Activated naive CD8-positive, alpha-beta T cell treated with anti-CD3 and anti-CD28 coated beads, Interleukin-2, amount 50 U/mL, for 16 hours (primary cell): ENCODE data around the gene PUS7.
"Not testable (repeated sequence)": the region's sequence is repeated elsewhere in the genome, so short reads cannot be mapped to it uniquely, and the experiment has no call there.

Experiments used
- DNase-seq: peaks from one replicate; pipeline ENCODE4 v3.0.0-alpha.2; 2020; ENCODE audit warnings: low read depth, low spot score

PUS7 gene

DNA sequence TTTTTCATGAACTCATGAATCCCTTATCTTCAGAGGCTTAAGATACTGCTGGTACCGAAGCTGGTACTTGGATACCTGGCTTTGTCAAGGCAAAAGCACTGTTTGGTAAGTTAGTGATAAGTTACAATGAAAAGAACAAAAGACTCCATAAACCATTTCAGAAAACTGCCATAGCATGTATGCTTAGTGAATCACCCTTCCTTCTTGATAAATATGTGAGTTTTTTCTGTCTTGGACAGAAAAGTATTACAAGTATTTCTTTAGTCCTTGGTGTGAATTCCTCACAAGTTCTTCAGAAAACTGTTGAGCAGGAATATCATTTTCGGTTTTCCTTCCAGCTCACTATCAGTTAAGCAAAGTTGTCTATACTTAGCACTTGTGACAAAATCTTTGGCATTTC lies 25.6 kb downstream of the PUS7 start:
- DNase-seq: no peak

DNA sequence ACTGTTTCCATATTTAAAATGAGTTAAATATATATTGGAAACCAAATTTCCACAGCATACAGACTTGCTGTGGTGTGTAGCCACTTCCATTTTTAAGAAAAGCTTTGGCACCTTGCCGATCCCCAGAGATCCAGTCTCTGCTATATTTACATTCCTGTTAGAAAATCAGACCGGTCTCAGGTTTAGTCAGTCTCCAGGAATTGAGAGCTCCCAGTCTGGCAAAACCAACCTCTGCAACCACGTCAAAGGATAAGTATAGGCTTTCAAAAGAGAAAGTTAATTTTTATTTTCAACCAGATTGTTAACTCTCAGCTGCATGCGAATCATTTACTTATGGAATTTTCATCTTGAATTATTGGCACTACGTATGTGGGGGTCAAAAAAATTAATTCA lies 28.2 kb downstream of the PUS7 start:
- no peak for DNase-seq

DNA sequence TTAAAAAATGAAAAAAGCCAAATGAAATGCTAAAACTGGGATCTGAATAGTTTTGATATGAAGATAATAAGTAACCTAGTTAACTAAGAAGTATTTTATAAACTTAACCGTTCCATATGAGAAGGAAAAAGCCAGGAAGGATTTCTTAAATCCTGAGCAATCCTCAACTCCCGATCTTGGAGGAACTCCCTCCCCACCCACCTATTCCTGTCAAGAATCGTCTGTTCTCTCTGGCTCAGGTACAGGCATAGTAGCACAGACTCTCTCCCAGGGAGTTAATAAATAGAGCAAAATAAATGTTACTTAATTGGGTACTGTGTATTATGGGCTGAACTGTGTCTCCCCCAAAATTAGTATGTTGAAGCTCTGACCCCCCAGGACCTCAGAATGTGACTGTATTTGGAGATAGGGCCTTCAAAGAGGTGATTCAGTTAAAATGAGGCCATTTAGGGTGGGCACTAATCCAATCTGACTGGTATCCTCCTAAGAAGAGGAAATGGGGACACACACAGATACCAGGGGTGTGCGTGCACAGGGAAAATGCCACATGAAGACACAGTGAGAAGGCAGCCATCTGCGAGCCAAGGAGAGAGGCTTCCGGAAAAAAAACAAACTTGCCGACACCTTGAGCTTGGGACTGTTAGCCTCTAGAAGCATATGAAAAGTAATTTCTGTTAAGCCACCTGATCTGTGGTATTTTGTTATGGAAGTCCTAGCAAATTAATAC lies 28.7 kb downstream of the PUS7 start:
- DNase-seq: no peak

DNA sequence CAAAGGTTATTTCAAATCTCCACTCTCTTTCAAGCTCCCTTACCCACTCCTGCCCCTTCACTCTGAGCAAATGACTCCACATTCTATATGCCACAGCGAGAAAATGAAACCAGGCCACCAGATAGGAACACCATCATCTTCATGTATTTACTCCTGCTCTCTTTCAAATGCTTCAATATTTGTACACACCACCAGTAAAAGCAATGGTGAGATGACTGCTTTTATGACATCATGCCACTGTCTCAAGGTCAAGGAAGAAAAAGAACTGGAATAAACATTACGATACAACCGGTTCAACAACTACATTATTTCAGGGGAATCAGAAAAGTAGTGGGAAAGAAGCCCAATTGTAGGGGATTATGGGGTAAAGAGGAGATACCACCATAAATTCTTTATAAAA lies 32.7 kb downstream of the PUS7 start:
- DNase-seq: no peak

DNA sequence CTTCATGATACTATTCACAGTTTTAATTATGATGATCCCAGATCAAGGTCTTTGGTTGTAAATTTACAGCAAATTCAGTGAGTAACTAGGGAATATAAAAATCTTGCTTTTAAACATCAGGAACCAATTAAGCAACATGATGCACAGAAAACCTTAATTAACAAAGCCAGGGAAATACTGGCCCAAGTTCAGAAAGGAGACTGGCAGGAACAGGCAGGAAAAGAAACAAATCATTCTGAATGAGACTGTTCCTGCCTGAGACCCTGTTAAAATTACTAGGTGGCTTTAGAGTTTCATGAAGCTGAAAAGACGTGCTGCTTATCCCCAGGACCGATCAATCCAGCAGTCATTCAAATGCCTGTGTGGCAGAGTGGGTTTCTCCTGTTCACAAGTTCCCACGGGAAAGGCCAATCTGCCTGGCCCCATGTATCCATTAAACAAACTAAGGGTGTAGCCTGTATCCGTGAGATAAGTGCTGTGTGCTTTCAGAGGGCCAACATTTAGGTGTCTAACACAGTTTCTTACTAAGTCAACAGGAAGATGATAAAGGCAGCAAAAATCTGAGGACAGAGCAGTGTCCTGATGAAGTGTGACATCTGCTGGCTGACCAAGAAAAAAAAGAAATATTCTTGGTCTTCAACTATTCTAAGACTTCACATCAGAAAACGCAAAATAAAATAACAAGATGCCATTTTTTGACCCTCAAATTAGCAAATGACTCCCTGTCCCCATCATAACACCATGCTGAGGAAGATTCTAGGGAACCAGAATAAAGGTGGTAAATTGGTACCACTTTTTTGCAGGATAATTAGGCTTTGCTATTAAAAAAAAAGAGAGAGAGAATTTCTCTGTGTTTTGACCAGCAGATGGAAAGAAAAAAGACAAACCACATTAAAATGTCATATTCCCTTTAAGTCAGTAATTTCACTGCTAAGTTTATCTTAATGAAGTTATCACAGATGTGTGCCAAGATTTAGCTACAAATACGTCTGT lies 34.2 kb downstream of the PUS7 start:
- DNase-seq: no peak

DNA sequence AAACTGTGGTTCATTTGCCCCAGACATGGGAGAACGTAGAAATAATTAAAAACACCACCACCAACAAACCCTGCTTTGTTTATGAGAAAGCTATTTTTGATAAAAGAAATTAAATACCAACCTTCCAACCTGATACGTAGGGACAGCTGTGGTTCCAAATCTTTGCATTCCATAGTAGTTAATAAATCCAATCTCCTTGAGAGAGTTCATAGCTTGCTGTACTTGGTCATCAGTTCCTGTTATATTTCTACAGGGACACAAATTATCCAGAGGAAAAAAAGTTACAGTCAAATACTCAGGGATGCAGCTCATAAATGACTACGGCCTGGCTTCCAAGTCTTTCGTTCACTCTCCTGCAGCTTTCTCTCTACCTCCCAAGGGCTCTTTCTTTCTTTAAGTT lies 41.1 kb downstream of the PUS7 start:
- no peak for DNase-seq

DNA sequence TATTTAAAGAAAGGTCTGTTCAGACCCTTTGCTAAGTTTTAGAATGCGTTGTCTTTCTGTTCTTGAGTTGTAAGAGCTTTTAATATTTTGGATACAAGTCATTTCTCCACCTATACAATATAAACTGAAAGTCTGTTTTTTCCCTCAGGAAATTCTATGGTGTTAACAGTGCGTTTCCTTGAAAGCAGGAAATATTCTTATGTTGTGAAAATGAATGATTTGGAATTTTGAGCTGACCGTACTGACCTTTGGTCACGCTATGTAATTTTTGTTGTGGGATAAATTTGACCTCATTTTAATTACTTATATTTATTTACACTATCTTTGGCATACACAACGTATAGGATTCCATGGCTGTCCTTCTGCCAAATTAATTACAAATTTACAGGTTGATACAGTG lies 43.5 kb downstream of the PUS7 start:
- no peak for DNase-seq

DNA sequence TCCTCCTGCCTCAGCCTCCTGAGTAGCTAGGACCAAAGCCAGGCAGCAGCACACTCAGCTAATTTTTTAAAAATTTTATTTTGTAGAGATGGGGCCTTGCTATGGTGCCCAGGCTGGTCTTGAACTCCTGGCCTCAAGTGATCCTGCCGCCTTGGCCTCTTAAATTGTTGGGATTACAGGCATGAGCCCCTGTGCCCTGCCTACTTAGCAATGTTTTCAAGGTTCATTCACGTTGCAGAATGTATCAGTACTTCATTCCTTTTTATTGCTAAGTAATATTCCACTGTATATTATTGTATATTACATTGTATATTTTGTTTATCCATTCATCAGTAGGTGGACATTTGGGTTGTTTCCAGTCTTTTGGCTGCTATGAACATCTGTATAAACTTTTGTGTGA lies 44.2 kb downstream of the PUS7 start:
- DNase-seq: no peak

DNA sequence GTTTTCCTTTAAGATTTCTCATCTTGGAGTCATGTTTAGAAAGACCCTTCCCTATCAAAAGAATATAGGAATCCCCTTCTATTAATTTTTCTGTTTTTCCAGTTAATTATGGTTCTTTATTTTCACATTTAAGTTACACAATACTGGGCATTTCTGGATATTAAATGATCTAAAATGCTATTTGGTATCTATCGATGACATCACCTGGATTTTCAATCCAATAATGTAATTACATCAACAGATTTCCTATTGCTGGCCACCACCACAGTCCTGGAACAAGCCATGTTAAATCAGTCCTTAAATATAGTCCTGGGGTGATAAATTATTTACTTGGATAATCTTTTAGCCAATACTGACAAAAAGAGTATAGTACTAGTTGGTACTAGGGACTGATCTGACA lies 48.0 kb downstream of the PUS7 start:
- no peak for DNase-seq

DNA sequence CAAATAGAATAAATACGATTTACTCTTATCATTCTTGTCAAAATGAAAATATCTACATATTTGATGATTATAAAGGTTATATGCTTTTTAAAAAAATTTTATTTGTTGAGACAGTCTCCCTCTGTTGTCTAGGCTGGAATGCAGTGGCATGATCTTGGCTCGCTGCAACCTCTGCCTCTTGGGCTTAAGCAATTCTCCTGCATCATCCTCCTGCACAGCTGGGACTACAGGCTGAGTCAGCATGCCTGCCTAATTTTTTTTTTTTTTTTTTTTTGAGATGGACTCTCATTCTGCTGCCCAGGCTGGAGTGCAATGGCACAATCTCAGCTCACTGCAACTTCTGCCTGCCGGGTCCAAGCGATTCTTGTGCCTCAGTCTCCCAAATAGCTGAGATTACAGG lies 48.9 kb downstream of the PUS7 start:
- DNase-seq: no peak

DNA sequence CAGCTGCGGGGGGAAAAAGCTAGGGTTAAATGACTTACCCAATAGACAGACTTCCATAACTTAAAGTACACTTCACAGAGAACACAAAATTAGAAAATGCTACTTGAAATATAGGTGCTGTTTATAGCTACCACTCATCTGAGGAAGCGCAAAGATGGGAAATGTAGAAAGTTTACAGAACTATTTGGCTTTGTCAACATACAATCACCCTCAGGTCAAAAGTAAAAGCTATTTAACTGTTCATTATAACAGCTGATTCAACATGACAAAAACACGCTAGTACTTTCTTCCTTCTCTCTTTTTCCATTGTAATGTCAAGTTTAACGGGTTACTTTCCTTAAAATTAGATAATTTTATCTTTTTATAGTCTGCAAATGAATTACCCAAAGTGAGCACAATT lies 51.2 kb downstream of the PUS7 start:
- DNase-seq: no peak

DNA sequence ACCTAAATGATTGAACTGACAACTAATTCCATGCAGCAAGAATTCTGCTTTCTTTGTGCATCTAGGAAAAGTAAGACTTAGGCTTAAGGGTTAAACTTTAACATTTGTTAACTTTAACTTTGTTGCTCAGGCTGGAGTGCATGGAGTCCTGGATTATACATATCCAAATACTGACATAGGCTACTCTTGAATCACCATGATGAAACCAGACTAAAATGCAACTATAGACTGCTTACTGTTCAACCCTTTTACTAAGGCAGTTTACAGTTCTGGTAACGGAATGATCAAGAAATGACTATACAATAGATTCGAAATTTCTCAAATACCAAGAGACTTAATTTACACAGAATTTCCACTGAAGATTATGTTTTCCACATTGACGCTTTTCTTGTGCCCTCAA lies 52.0 kb downstream of the PUS7 start:
- no peak for DNase-seq

DNA sequence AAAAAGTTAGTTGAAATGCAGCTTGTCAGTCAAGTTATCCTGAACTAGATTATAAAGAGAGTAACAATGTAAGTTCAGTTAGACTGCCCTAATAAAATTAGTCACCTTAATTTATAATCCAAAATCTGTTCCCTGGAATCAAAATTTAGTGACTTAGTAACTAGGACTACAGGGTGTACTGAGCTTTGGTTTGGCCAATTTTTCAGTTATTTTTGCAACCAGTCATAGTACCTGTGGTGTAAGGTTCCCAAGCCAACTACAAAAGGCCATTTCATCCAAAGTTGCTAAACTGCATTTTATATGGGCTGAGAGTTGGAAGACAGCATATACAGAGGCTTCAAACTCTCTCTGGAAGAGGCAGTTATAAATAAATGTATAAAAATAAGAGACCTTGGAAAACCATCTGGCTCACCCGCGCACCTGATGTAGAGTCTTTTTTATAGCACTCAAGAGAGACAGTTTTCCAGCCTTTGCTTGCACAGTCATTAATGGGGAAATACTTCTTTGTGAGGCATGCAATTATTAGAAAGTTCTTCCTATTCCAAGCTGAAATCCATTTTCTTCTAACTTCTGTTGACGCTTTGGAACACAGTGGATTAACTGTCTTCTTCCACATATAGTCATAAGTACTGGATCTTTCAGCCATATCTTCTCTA lies 59.2 kb downstream of the PUS7 start:
- DNase-seq: no peak

DNA sequence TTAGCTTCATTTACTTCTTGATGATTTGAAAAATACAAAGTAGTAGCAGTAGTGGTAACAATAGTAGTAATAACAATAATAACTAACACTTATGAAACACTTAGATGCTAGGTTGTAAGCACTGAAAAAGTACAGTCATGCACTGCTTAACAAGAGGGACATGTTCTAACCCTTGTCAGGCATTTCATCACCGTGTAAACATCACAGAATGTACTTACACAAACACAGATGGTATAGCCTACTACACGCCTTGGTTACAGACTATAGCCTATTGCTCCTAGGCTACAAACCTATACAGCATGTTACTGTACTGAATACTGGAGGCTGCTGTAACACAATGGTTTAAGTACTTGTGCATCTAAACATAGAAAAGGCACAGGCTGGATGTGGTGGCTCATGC lies 60.6 kb downstream of the PUS7 start:
- no peak for DNase-seq

DNA sequence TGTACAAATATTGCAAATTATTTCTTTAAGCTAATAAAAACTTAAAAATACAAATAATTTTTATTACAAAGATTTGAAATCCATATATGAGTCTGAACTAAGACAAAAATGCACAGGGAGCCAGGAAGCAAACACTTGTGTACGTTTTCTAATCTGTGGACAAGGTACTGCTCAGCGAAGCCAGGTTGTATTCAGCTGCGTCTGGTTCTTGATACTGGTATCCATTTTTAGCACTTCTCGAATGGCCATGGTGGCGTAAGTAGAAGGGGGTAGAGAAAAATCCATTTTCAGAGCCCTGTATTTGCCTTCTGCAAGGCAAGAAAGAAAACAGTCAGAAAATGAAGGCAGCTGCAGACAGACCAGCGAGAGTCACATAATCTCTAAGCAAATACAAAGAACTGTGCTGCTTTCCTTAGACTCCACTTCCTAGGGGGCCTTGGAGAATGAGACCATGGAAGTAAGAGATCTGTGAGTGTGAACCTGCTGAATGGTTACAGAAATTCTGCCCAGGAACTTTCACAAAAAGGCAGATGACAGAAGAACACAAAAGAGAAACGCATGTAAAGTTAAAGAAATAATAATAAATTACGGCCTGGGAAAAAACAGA lies 64.3 kb downstream of the PUS7 start:
- no peak for DNase-seq

DNA sequence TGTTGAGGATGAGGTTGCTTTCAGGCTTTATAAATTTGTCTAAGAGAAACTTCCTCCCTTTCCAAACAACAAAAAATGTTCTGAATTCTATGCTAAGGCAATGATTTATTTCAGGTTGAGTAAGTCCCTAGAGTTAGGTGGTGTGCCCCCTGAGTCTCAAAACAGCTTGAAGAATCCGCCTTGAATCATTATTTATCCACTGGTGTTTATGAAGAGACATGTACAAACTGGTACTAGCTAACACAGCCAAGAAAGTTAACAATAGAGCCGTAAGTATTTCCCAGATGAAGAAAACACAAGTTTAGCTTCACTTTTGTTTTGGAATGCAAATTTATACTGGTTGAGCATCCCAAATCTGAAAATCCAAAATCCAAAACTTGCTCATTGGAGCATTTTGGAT lies 67.2 kb downstream of the PUS7 start:
- DNase-seq: no peak

DNA sequence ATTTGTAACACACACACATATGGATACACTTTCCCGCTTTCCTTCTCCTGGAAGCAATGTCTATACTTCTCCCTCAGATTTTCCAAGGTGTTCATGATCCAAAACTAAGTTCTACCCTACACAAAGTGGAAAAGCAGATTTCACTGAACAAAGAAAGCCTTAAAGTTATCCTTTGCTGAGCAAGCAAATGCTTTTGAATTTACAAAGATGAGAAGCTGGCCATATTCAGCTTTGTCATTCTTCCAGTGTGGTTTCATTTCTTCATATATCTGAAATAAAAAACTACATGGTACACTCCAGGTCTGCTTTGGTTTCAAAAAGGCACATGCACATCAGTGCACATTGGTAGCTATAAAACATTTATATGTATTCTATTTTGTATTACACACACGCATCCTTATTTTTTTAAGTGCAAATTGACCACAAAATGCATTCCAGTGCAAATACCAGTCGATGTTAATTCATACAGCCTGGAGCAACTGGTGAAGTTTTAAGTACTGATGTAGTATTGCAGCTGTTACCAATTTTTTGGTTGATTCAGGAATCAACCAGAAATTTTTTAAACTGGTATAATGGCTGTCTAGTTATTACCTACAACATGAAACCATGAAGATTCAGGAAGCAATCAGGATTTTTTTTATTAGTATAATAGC lies 67.8 kb downstream of the PUS7 start:
- DNase-seq: no peak

DNA sequence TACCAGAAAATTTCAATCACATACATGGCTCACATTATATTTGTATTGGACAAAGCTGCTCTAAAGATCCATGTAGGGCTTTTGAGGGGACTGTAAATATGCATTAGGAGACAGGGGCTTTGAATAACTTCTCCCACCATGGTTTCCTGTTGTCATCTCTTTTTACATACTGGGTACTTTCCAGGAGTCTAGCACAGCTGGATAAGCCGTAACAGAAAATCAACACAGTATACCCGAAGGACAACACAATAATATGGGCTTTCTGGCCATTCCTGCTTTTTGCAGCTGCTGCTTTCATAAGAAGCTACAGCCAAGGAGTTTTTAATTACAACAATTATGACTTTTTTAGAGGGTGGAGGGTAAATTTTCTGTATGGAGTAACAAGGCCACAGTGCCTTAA lies 70.0 kb downstream of the PUS7 start:
- no peak for DNase-seq

DNA sequence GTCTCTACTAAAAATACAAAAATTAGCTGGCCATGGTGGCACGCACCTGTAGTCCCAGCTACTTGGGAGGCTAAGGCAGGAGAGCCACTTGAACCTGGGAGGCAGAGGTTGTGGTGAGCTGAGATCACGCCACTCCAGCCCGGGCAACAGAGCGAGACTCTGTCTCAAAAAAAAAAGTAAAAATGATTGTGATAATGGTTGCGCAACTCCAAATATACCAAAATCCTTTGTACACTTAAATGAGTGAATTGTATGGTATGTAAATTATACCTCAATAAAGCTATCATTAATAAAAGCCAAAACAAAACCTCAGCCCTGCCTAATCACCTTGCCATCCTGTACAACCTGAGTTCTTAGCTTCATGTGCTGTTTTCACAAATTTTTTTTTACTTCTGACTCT lies 71.2 kb downstream of the PUS7 start:
- not testable (repeated sequence) for DNase-seq

DNA sequence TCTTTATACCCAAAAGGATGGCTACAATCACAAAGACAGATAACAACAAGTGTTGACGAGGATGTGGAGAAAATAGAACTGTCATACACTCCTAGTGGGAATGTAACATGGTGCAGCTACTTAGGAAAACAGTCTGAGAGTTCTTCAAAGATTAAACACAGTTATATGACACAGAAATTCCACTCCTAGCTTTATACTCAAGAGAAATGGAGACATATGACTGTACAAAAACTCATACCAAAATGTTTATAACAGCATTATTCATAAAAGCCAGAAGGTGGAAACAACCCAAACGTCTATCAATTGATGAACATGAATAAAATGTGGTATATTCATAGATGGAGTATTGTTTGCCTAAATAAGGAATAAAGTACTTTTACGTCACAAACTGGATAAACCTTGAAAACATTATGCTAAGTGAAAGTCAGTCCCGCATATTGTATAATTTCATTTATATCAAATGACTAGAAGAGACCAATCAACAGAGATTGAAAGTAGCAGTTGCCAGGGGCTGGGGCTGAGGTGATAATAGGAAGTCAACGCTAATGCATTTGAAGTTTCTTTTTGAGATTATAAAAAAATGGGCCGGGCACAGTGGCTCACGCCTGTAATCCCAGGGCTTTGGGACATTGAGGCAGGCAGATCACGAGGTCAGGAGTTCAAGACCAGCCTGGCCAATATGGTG lies 71.8 kb downstream of the PUS7 start:
- no peak for DNase-seq

DNA sequence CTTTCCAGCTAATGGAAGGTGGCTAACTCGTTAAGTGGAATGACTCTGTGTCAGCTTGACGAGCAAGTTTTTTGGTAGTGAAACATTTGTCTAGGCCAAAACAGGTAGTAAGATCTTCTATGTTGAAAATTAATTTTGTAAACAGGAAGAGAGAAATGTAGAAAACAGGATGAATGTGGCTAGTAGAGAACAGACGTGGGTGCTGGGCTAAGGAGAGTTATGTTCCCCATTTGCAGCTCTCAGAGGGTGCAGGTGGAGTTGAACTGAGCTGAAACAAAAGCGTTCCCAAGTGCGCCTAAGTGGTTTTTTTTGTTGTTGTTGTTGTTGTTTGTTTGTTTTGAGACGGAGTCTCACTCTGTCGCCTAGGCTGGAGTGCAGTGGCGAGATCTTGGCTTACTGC lies 73.9 kb downstream of the PUS7 start:
- no peak for DNase-seq
